SK-N-MC (cell line): ENCODE measurements around the gene MAML2.

Source experiments
- EZH2 ChIP-seq: fragments of 200-600 bp; sonication (generic); IDR thresholded peaks from one replicate; pipeline ENCODE4 v1.6.1; 2017; ENCODE audit warnings: antibody characterized with exemption
- FOXP2 ChIP-seq: optimal IDR thresholded peaks from 2 replicates; pipeline ENCODE3; 2011; ENCODE audit warnings: mild to moderate bottlenecking, moderate library complexity; ENCODE audit not compliant: insufficient read depth; ENCODE audit errors: extremely low read length, control extremely low read depth
- POLR2AphosphoS5 ChIP-seq: IDR thresholded peaks from 2 replicates; pipeline ENCODE4 v1.6.1; 2012; ENCODE audit warnings: mild to moderate bottlenecking, low read depth, low read length, borderline replicate concordance

DNA sequence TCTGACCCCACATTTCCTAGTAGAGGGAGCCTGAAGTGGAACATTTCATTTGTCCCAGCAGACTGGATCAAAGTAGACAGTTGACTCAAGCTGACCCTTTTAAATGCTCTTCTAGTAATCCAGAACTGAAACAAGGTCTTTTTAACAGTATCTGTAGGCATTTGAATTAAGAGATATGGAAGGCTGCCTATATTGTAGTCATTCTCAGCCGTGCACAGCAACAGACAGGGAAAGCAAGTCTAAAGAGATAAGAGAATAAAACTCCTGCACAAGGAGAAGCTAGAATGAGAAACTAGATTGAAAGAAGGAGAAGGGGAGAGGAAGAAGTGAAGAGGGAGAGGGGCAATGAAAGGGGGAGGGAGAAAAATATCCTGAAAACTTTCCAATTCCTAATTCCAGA lies 238.5 kb downstream of the MAML2 start:
- no peak for TF ChIP-seq POLR2AphosphoS5
- no peak for TF ChIP-seq EZH2
- TF ChIP-seq FOXP2: no peak
